Spleen (tissue), 11 donors: ENCODE measurements around the gene ABCC1. TPM values are rescaled to one million over a fixed set of nuclear protein-coding genes. Genes with fewer than 3 reads are reported as not detected.
A peak's percentile ranks its signal among the peaks of the same experiment; 100 is the strongest.

ENCODE experiments used
- DNase-seq: peaks from one replicate; pipeline ENCODE4 v3.0.0-alpha.2; 2020
- H3K27ac ChIP-seq, 8 donors: fragments of 200-600 bp; sonication (generic) in 7 of 8; 1 replicate in 4 of 8; 2 replicates in 4 of 8; pipeline versions ENCODE4 v1.5.0 to v1.8.0; 2016 to 2021; ENCODE audit warnings: inconsistent platforms in 4 of 8, mild to moderate bottlenecking in 4 of 8, moderate library complexity in 1 of 8
- H3K27me3 ChIP-seq, 7 donors: fragments of 200-600 bp; sonication (generic) in 6 of 7; replicated peaks in 1 of 7; 1 replicate in 4 of 7; 2 replicates in 3 of 7; pipeline versions ENCODE4 v1.5.0 to v1.8.0; 2016 to 2021; ENCODE audit warnings: inconsistent platforms in 3 of 7, mild to moderate bottlenecking in 1 of 7
- H3K36me3 ChIP-seq, 6 donors: fragments of 200-600 bp; sonication (generic) in 5 of 6; 1 replicate in 4 of 6; 2 replicates in 2 of 6; pipeline versions ENCODE4 v1.5.0 to v1.8.0; 2016 to 2021; ENCODE audit warnings: inconsistent platforms in 2 of 6
- H3K4me1 ChIP-seq, 6 donors: fragments of 200-600 bp; sonication (generic) in 5 of 6; 1 replicate in 3 of 6; 2 replicates in 3 of 6; pipeline versions ENCODE4 v1.5.0 to v1.8.0; 2016 to 2021; ENCODE audit warnings: inconsistent platforms in 3 of 6
- H3K4me3 ChIP-seq, 8 donors: fragments of 200-600 bp; sonication (generic) in 7 of 8; 1 replicate in 4 of 8; 2 replicates in 4 of 8; pipeline versions ENCODE4 v1.5.0 to v1.8.0; 2016 to 2021; ENCODE audit warnings: inconsistent platforms in 4 of 8, mild to moderate bottlenecking in 4 of 8, moderate library complexity in 2 of 8
- H3K9me3 ChIP-seq, 8 donors: fragments of 200-600 bp; sonication (generic) in 7 of 8; 1 replicate in 4 of 8; 2 replicates in 4 of 8; pipeline versions ENCODE4 v1.5.0 to v1.8.0; 2016 to 2021; ENCODE audit warnings: inconsistent platforms in 4 of 8
- POLR2A ChIP-seq, 3 donors: fragments of 450-650 bp; IDR thresholded peaks; one replicate each; pipeline ENCODE4 v1.5.1; 2017; ENCODE audit warnings: antibody characterized with exemption in 3 of 3, mild to moderate bottlenecking in 1 of 3
- POLR2AphosphoS5 ChIP-seq, 3 donors: sonication (generic); formaldehyde crosslinking; IDR thresholded peaks; one replicate each; pipeline ENCODE4 v1.5.1; 2017; ENCODE audit warnings: antibody characterized with exemption in 3 of 3
- WGBS, 5 donors: extraction: QIAGEN DNeasy Blood & Tissue Kit in 3 of 5; methylation state at CpG; one replicate each; pipeline versions ENCODE4 v1.1.5 to v1.1.7; 2013 to 2018; 5-methylcytosine and 5-hydroxymethylcytosine counted together
- intact Hi-C: fragments of 100-400 bp; cut with DNase I; formaldehyde crosslinking; loops from one replicate; pipeline ENCODE4 v1.15.0; 2023; ENCODE audit warnings: low total_unique reads
- polyA plus RNA-seq, 3 donors: library from polyadenylated mRNA; stranded (reverse); fragments of 200-250 nt; gene quantifications; one replicate each; pipeline ENCODE4 v1.2.1, GENCODE V29; 2013
- total RNA-seq, 7 donors: library from RNA; depleted of rRNA in 3 of 7; stranded (reverse); fragments of >200 nt in 3 of 7; fragmentation: NEBNext Ultra II Directional in 4 of 7; extraction: Animal tissue kit (Norgen Biotek cat#: 25700) in 4 of 7; gene quantifications; one replicate each; pipeline versions ENCODE4 v1.1.0 to v1.2.1, GENCODE V29; 2016 to 2021
- TF ChIP-seq, protein P1 (sequence below), 11 experiments: fragments of 200-600 bp in 7 of 11; fragments of 450-650 bp in 4 of 11; sonication (generic) in 4 of 11; IDR thresholded peaks in 8 of 11; conservative IDR thresholded peaks in 3 of 11; 1 replicate in 7 of 11; 2 replicates in 4 of 11; pipeline versions ENCODE4 v1.4.0 to v1.8.0; 2016 to 2021; ENCODE audit warnings: antibody characterized with exemption in 11 of 11, inconsistent platforms in 4 of 11, mild to moderate bottlenecking in 1 of 11
- donor health status: healthy with polysubstance abuse.
- donor health status: DM: no; HTN: no; CAD: no; lungs with moderate emphysema.
- donor health status: DM: no; HTN: no; CAD: no.
- donor health status: Bipolar disorder and iron deficiency.
- donor health status: healthy.
- donor health status: DM: no; HTN: no; CAD: no.
- donor health status: DM: yes; HTN: yes; CAD: no.

ABCC1 gene
- total and polyA plus RNA-seq, 10 donors: 7.8 to 65.7 (median 52.5) TPM

GRCh38 chr16:16090238-16090637, 140.8 kb downstream of the ABCC1 start:
- 93 to 96% (median 95%) methylated on average over 19 of the region's 19 CpGs for WGBS, 5 donors
- peaks cover 12 to 99% (median 66%) of the 10 kb centered on the region in 6 donors for H3K36me3 ChIP-seq
- no peak for DNase-seq
- no peak overlapping the region for H3K4me3 ChIP-seq
- intact Hi-C loops: no loop called here
- H3K27me3 ChIP-seq: no peaks in the 10 kb centered on the region
- TF ChIP-seq POLR2AphosphoS5 (IDR thresholded peaks at IDR 0.05): peak in 1 of 3 donors; percentile 54
- TF ChIP-seq POLR2A (IDR thresholded peaks at IDR 0.05): no peak
- TF ChIP-seq, protein P1, sequence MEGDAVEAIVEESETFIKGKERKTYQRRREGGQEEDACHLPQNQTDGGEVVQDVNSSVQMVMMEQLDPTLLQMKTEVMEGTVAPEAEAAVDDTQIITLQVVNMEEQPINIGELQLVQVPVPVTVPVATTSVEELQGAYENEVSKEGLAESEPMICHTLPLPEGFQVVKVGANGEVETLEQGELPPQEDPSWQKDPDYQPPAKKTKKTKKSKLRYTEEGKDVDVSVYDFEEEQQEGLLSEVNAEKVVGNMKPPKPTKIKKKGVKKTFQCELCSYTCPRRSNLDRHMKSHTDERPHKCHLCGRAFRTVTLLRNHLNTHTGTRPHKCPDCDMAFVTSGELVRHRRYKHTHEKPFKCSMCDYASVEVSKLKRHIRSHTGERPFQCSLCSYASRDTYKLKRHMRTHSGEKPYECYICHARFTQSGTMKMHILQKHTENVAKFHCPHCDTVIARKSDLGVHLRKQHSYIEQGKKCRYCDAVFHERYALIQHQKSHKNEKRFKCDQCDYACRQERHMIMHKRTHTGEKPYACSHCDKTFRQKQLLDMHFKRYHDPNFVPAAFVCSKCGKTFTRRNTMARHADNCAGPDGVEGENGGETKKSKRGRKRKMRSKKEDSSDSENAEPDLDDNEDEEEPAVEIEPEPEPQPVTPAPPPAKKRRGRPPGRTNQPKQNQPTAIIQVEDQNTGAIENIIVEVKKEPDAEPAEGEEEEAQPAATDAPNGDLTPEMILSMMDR (IDR thresholded peaks at IDR 0.05 in 8 of 11, conservative IDR thresholded peaks at IDR 0.05 in 3 of 11): no peak
- H3K4me1 ChIP-seq: peaks cover 0 to 14% (median 4%) of the 10 kb centered on the region in 6 donors
- no peak overlapping the region for H3K27ac ChIP-seq
- no peaks in the 10 kb centered on the region for H3K9me3 ChIP-seq

GRCh38 chr16:16092925-16093627, 143.7 kb downstream of the ABCC1 start:
- no peaks in the 10 kb centered on the region for H3K27me3 ChIP-seq
- DNase-seq: no peak
- no peaks in the 10 kb centered on the region for H3K9me3 ChIP-seq
- H3K27ac ChIP-seq: peak overlapping the region in 1 of 8 donors; percentile 26
- H3K4me3 ChIP-seq: no peak overlapping the region
- intact Hi-C loops: no loop called here
- peaks cover 0 to 27% (median 6%) of the 10 kb centered on the region in 6 donors for H3K4me1 ChIP-seq
- TF ChIP-seq, protein P1 (IDR thresholded peaks at IDR 0.05 in 8 of 11, conservative IDR thresholded peaks at IDR 0.05 in 3 of 11): no peak
- TF ChIP-seq POLR2AphosphoS5 (IDR thresholded peaks at IDR 0.05) (no peak), POLR2A (IDR thresholded peaks at IDR 0.05) (no peak)
- peaks cover 6 to 99% (median 50%) of the 10 kb centered on the region in 6 donors for H3K36me3 ChIP-seq
- 73 to 85% (median 80%) methylated on average over 9 of the region's 9 CpGs for WGBS, 5 donors

DNA sequence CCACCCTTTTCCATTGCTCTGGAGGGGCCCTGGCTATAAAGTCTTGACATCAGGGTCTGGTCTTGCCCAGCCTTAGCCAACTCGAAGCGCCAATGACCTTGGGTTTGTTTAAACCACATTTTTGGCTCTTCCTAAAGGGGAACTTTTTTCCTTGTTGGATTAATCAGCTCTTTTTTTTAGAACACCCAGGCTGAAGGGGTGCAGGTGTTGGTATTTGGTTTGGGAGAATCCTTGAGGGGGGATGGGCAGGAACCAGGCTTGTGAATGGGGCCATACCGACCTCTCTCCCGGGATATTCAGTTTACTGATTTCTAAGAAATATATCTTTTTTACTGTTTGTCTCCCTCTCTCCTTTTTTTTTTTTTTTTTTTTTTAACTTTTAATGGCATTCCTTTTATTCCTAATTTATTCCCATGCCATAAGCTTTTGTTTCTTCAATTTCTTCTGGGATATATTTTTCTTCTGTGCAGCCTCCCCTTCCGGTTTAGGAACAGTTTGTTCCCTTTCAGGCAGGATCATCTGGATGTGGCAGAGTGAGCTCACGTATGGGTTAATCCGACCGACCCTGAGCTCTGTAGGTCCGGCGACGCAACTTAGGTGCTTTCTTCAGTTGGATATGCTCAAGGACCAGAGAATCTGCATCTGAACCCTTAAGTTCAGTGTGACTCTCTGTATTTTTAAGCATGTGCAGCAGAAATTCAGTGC, 144.4 kb downstream of the ABCC1 start:
- WGBS, 5 donors: 82 to 85% (median 83%) methylated on average over 11 of the region's 11 CpGs
- TF ChIP-seq POLR2AphosphoS5 (IDR thresholded peaks at IDR 0.05): no peak
- TF ChIP-seq, protein P1 (IDR thresholded peaks at IDR 0.05 in 8 of 11, conservative IDR thresholded peaks at IDR 0.05 in 3 of 11): no peak
- no peak for TF ChIP-seq POLR2A (IDR thresholded peaks at IDR 0.05)

GRCh38 chr16:16095646-16096045, 146.2 kb downstream of the ABCC1 start:
- DNase-seq: no peak
- WGBS, 5 donors: 87 to 96% (median 89%) methylated on average over 8 of the region's 8 CpGs
- Histone ChIP-seq H3K27me3 (no peaks in the 10 kb centered on the region), H3K4me3 (no peak overlapping the region), H3K4me1 (peaks cover 6 to 34% (median 16%) of the 10 kb centered on the region in 6 donors), H3K9me3 (no peaks in the 10 kb centered on the region), H3K36me3 (peaks cover 3 to 96% (median 36%) of the 10 kb centered on the region in 6 donors), H3K27ac (peak overlapping the region in 6 of 8 donors; percentile 55 to 66 (median 60))
- intact Hi-C loops: no loop called here
- TF ChIP-seq POLR2A (IDR thresholded peaks at IDR 0.05): no peak
- no peak for TF ChIP-seq POLR2AphosphoS5 (IDR thresholded peaks at IDR 0.05)
- TF ChIP-seq, protein P1 (IDR thresholded peaks at IDR 0.05 in 8 of 11, conservative IDR thresholded peaks at IDR 0.05 in 3 of 11): no peak

More for the DNA sequence above, 144.4 kb downstream of the ABCC1 start:
- peaks cover 0 to 25% (median 6%) of the 10 kb centered on the region in 6 donors for H3K4me1 ChIP-seq
- H3K27me3 ChIP-seq: no peaks in the 10 kb centered on the region
- no peaks in the 10 kb centered on the region for H3K9me3 ChIP-seq
- intact Hi-C loops: no loop called here
- peaks cover 6 to 99% (median 48%) of the 10 kb centered on the region in 6 donors for H3K36me3 ChIP-seq
- no peak overlapping the region for H3K4me3 ChIP-seq
- DNase-seq: no peak
- H3K27ac ChIP-seq: peak overlapping the region in 1 of 8 donors; percentile 26
